Skin epidermis (tissue), 12 donors: ENCODE measurements around the gene DUSP2.

Experiments used
- H3K27ac ChIP-seq, 21 experiments: fragments of 200-600 bp; sonication (generic) in 11 of 21; one replicate each; pipeline ENCODE4 v1.5.0; 2020; ENCODE audit warnings: mild to moderate bottlenecking in 3 of 21, inconsistent platforms in 2 of 21, moderate library complexity in 2 of 21
- H3K4me3 ChIP-seq, 7 experiments: fragments of 200-600 bp; sonication (generic) in 2 of 7; one replicate each; pipeline ENCODE4 v1.5.0; 2020; ENCODE audit warnings: inconsistent platforms in 2 of 7, mild to moderate bottlenecking in 2 of 7, moderate library complexity in 1 of 7

The DUSP2 gene

GRCh38 chr2:96137321-96138178 is 7.7 kb downstream of the DUSP2 start:
- H3K27ac ChIP-seq: peak overlapping the region in 4 of 21 experiments; percentile 11 to 56 (median 54)

DNA sequence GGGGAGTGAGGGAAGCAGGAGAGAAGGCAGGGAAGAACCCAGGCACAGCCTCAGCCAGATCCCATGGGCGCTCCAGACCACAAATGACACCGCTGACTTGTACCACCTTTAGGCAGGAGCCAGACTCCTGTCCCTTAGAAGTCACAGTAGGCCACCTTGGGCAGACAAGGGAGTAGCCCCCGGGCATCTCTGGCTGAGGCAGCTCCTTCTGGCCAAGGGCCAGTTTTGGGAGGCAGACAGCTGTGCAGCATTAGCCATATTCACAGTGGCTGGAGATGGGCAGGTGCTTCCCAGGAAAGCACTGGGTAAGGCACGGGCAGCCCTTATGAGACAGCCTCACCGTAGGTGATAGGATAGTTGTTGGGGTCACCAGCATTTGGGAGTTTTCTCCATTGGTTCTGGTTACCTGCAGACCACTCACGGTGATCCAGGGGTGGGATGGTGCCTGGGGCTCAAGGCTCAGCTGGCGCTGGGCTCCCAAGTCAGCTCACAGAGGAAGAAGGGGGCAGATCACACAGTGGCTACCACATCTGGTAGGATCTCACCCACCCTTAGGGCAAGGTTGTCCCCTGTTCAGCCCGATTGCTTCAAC is 9.0 kb downstream of the DUSP2 start:
- Histone ChIP-seq H3K27ac (no peak overlapping the region), H3K4me3 (no peak overlapping the region)

More at GRCh38 chr2:96137321-96138178, 7.7 kb downstream of the DUSP2 start:
- H3K4me3 ChIP-seq: no peak overlapping the region

- Histone ChIP-seq H3K4me3 (no peak overlapping the region), H3K27ac (no peak overlapping the region)
Observed at GRCh38 chr2:96135621-96136020, 9.6 kb downstream of the DUSP2 start.

GRCh38 chr2:96135171-96135570 is 10.1 kb downstream of the DUSP2 start:
- H3K4me3 ChIP-seq: no peak overlapping the region

GRCh38 chr2:96134421-96134820 is 10.8 kb downstream of the DUSP2 start:
- no peak overlapping the region for H3K27ac ChIP-seq
- no peak overlapping the region for H3K4me3 ChIP-seq

More at GRCh38 chr2:96135171-96135570, 10.1 kb downstream of the DUSP2 start:
- no peak overlapping the region for H3K27ac ChIP-seq

- H3K27ac ChIP-seq: no peak overlapping the region
- no peak overlapping the region for H3K4me3 ChIP-seq
Observed at GRCh38 chr2:96131813-96132745, 13.2 kb downstream of the DUSP2 start.

- H3K4me3 ChIP-seq: no peak overlapping the region
- H3K27ac ChIP-seq: no peak overlapping the region
Observed at GRCh38 chr2:96131152-96131812, 14.0 kb downstream of the DUSP2 start.

- Histone ChIP-seq H3K4me3 (no peak overlapping the region), H3K27ac (no peak overlapping the region)
Observed at GRCh38 chr2:96130483-96130882, 14.8 kb downstream of the DUSP2 start.

GRCh38 chr2:96129528-96130120 is 15.6 kb downstream of the DUSP2 start:
- Histone ChIP-seq H3K27ac (no peak overlapping the region), H3K4me3 (no peak overlapping the region)

GRCh38 chr2:96128456-96128855 is 16.8 kb downstream of the DUSP2 start:
- no peak overlapping the region for H3K27ac ChIP-seq
- H3K4me3 ChIP-seq: no peak overlapping the region

DNA sequence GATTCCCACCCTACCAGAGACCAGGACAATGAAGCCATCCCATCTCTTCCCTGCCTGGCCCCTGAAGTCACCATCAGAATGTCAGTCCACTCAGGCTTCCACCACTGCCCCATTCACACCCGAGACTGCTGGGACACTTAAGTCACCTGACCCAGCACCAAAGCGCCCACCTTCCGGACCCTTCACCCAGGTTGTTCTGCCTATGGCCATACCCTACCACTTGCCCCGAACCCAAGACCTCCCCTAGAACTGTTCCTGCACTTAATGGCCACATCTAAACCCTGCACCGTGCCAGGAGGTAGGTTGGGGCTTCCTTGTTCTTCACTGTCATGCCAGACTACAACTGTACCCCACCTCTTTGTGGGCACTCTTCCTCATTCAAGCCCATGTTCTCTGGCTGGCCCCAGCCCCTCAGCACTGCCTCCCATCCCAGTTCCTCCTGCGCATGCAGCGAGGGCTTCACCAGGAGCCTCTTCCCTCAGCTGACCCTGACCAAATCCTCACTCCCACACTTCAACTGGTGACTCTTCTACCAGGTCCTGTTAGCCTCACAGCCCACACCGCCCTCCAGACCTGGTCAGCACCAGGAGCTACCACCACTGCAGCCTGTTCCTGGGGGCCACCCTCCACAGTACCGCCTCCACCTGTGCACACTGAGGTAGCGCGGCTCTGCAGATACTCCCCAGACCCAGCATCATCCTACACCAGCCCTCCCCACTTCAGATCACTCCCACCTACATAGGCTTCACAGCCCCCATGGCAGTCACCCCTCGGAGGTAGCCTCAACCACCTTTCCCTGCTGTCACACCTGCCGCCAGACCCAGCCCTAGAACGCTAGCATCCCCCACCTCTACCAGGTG is 20.6 kb downstream of the DUSP2 start:
- Histone ChIP-seq H3K27ac (no peak overlapping the region), H3K4me3 (no peak overlapping the region)

- Histone ChIP-seq H3K4me3 (no peak overlapping the region), H3K27ac (no peak overlapping the region)
Observed at GRCh38 chr2:96123936-96124335, 21.3 kb downstream of the DUSP2 start.

GRCh38 chr2:96123290-96123689 is 21.9 kb downstream of the DUSP2 start:
- H3K27ac ChIP-seq: no peak overlapping the region
- H3K4me3 ChIP-seq: no peak overlapping the region

- no peak overlapping the region for H3K4me3 ChIP-seq
- no peak overlapping the region for H3K27ac ChIP-seq
Observed at GRCh38 chr2:96122391-96122790, 22.8 kb downstream of the DUSP2 start.

GRCh38 chr2:96121414-96121813 is 23.8 kb downstream of the DUSP2 start:
- Histone ChIP-seq H3K27ac (no peak overlapping the region), H3K4me3 (no peak overlapping the region)

DNA sequence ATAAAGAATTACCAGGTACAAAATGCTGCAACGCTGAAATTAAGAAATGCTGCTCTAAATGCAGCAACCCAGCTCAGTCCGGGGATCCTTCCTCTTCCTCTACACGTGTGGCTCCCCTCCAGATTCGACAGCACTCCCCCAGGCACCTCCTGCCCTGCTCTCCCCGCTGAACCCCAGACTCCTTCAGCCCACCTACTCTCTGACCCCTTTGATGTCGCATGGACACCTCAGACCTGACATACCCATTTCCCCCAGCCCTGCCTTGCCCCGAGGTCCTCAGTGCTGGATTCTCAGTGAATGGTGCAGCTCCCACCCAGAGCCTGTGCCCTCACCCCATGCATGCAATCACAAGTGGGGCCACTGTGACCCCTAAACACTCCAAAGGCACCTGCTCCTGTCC is 24.2 kb downstream of the DUSP2 start:
- no peak overlapping the region for H3K27ac ChIP-seq

DNA sequence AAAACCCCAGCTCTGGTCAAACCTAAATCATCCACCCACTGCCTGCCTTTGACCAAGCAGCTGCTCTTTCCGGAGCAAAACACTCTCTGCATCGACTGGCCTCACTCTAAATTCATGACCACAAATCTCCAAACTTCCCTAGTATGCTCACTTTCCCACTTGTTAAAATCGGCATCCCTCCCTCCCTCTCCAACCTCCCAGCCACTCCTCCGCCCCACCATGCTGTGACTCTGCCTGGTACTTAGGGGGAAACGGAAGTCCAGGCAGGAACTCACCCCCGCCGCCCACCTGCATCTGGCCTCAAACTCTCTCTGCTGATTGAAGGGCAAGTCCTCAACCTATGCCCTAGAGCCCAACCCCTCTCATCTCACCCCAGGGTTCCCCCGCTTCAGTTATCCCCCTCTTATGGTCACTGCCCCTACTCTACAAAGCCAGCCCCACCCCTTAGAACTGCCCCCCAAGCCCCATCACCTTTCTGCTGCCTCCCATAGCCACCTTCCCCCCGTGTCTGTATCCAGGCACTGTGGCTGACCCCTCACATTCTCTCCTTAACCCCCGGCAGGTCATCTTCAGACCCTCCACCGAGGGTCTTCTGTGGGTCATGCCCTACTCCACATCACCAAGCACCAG is 25.0 kb downstream of the DUSP2 start:
- no peak overlapping the region for H3K27ac ChIP-seq
- no peak overlapping the region for H3K4me3 ChIP-seq

More for the DNA sequence above, 24.2 kb downstream of the DUSP2 start:
- no peak overlapping the region for H3K4me3 ChIP-seq

DNA sequence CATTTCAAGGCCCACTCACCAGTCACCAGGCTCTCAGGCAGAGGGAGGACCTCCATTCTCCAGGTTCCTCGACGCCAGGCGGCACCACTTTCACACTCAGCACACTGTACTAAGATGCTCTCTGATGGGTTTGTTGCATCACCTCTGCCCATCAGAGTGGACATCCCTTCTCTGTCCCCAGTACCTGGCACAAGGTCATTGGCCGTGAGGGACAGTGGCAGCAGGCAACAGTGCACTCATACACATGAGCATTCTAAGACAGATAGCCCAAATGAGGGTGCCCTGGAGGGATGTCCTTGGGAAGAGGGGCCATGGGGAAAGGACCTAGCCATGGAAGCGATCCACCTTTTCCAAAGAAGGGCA is 25.9 kb downstream of the DUSP2 start:
- no peak overlapping the region for H3K27ac ChIP-seq
- H3K4me3 ChIP-seq: no peak overlapping the region
